NCI-H128 (cell line): ENCODE measurements around the gene OR7D2.
"Not testable (repeated sequence)": the region's sequence is repeated elsewhere in the genome, so short reads cannot be mapped to it uniquely, and the experiment has no call there.

Source experiments
- DNase-seq: peaks from one replicate; lab custom pipeline; 2025; ENCODE audit not compliant: unreplicated experiment; lab: John Stamatoyannopoulos, UW

OR7D2 gene

DNA sequence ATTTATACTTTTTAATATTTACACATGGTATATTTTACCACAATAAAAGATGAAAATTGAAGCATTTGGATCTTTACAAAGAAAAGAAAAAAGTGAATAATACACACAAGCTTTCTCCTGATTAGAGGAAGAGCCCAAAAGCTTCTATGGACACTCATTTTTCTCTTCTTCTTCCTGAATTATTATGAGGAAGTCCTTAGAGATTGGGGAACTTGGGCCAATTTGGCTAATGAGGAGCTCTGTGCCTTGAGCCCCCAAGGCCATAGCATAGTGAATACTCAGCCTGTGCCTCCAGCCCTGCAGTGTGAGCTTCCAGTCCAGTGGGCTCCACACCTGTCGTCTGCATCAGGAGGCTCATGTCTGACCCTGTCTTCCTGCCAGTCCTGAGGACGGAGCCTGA lies 19.3 kb downstream of the OR7D2 start:
- not testable (repeated sequence) for DNase-seq

DNA sequence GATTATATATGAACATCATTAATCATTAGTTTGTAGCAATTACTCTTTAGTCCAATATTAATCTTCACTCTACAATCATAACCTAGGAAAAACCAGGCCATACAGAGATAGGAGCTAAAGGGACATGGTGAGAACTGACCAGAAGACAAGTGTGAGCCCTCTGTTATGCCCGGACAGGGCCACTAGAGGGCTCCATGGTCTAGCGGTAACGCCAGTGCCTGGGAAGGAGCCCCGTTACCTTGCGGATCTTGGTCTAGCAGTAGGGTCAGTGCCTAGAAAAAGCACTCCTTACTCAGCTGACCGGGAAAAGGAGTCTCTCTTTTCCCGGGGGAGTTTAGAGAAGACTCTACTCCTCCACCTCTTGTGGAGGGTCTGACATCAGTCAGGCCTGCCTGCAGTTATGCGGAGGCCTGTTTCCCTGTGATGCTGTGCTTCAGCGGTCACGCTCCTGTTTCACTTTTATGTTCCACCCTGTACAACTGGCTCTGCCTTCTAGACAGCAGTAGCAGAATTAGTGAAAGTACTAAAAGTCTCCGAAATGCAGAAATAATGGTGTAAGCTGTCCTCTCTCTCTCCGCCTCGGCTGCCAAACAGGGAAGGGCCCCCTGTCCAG lies 26.8 kb downstream of the OR7D2 start:
- DNase-seq, result no peak

DNA sequence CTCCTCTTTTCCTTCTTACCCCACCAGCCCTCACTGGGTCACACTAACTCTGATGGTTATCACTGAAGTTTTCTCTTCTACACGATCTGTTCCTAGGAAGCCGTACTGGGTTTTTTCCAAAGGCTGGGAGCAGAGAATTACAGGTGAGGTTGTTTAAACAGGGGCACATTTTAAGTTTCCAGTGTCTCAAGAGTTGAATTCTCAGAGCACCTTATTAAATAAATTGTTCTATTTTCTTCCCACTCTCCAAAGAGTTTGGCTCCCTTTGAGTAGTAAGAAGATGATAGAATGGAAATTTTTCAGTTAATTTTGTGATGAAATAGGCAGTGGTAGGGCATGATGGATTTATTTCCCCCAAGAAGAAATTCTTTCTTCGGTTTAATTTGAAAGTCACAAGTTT lies 40.7 kb downstream of the OR7D2 start, which contains the start of gene OR7D4:
Gene OR7D4 (minus strand): TSS at position 101 of the 400 bp plus-strand sequence. CDS start 4,752 bp downstream, outside the sequence.
- DNase-seq, result no peak
